Liver (tissue), 9 donors: ENCODE measurements around the gene TLR9. TPM values are rescaled to one million over a fixed set of nuclear protein-coding genes. Genes with fewer than 3 reads are reported as not detected.

Experiments used
- DNase-seq: peaks from one replicate; pipeline ENCODE4 v3.0.0-alpha.2; 2017; ENCODE audit warnings: low spot score
- H3K27ac ChIP-seq, 2 donors: one replicate each; pipeline ENCODE4 v1.7.0; 2013; ENCODE audit warnings: inconsistent platforms in 2 of 2, low read length in 2 of 2, control low read depth in 1 of 2, low read depth in 1 of 2, mild to moderate bottlenecking in 1 of 2
- H3K27me3 ChIP-seq, 4 donors: one replicate each; pipeline versions ENCODE4 v1.6.1 to v1.7.0; 2013; ENCODE audit warnings: low read length in 3 of 4, inconsistent platforms in 1 of 4, mild to moderate bottlenecking in 1 of 4, moderate library complexity in 1 of 4; ENCODE audit not compliant: control insufficient read depth in 4 of 4, insufficient read depth in 4 of 4
- H3K36me3 ChIP-seq, 4 donors: one replicate each; pipeline versions ENCODE4 v1.6.1 to v1.7.0; 2013; ENCODE audit warnings: low read length in 3 of 4, mild to moderate bottlenecking in 3 of 4, low read depth in 1 of 4, moderate library complexity in 1 of 4; ENCODE audit not compliant: control insufficient read depth in 4 of 4, insufficient read depth in 3 of 4
- H3K4me1 ChIP-seq, 4 donors: one replicate each; pipeline versions ENCODE4 v1.6.1 to v1.7.0; 2013; ENCODE audit warnings: low read length in 3 of 4, mild to moderate bottlenecking in 3 of 4, moderate library complexity in 1 of 4; ENCODE audit not compliant: control insufficient read depth in 4 of 4, insufficient read depth in 4 of 4
- H3K4me3 ChIP-seq, 3 donors: one replicate each; pipeline versions ENCODE4 v1.6.1 to v1.7.0; 2013; ENCODE audit warnings: low read length in 3 of 3, control low read depth in 1 of 3, low read depth in 1 of 3, mild to moderate bottlenecking in 1 of 3
- H3K9ac ChIP-seq, 2 donors: one replicate each; pipeline ENCODE4 v1.7.0; 2013; ENCODE audit warnings: low read length in 2 of 2, mild to moderate bottlenecking in 2 of 2, moderate library complexity in 2 of 2, control low read depth in 1 of 2, low read depth in 1 of 2
- H3K9me3 ChIP-seq, 4 donors: one replicate each; pipeline versions ENCODE4 v1.6.1 to v1.7.0; 2013; ENCODE audit warnings: low read length in 3 of 4; ENCODE audit not compliant: control insufficient read depth in 4 of 4
- FOXA1 ChIP-seq: IDR thresholded peaks from 2 replicates; pipeline ENCODE4 v1.6.1; 2016; ENCODE audit warnings: antibody characterized with exemption
- FOXA2 ChIP-seq: IDR thresholded peaks from 2 replicates; pipeline ENCODE4 v1.6.1; 2016; ENCODE audit warnings: antibody characterized with exemption
- GABPA ChIP-seq, 2 donors: IDR thresholded peaks in 1 of 2; conservative IDR thresholded peaks in 1 of 2; 2 replicates each; pipeline ENCODE4 v1.6.1; 2016; ENCODE audit warnings: antibody characterized with exemption in 2 of 2, mild to moderate bottlenecking in 1 of 2, moderate library complexity in 1 of 2
- HNF4A ChIP-seq, 2 donors: conservative IDR thresholded peaks; 2 replicates each; pipeline ENCODE4 v1.6.1; 2016; ENCODE audit warnings: antibody characterized with exemption in 2 of 2, mild to moderate bottlenecking in 2 of 2
- JUND ChIP-seq, 2 donors: IDR thresholded peaks; 2 replicates each; pipeline ENCODE4 v1.6.1; 2016; ENCODE audit warnings: antibody characterized with exemption in 2 of 2
- NR2F2 ChIP-seq: IDR thresholded peaks from 2 replicates; pipeline ENCODE4 v1.6.1; 2016; ENCODE audit warnings: antibody characterized with exemption
- RAD21 ChIP-seq, 2 donors: IDR thresholded peaks; 2 replicates each; pipeline ENCODE4 v1.6.1; 2016; ENCODE audit warnings: antibody characterized with exemption in 2 of 2, mild to moderate bottlenecking in 2 of 2
- RXRA ChIP-seq, 2 donors: IDR thresholded peaks; 2 replicates each; pipeline ENCODE4 v1.6.1; 2017 to 2018; ENCODE audit warnings: antibody characterized with exemption in 2 of 2, mild to moderate bottlenecking in 1 of 2
- SP1 ChIP-seq: IDR thresholded peaks from 2 replicates; pipeline ENCODE4 v1.6.1; 2018; ENCODE audit warnings: antibody characterized with exemption, mild to moderate bottlenecking
- TAF1 ChIP-seq: conservative IDR thresholded peaks from 2 replicates; pipeline ENCODE4 v1.6.1; 2016; ENCODE audit warnings: antibody characterized with exemption, mild to moderate bottlenecking
- YY1 ChIP-seq: IDR thresholded peaks from 2 replicates; pipeline ENCODE4 v1.6.1; 2016; ENCODE audit warnings: antibody characterized with exemption, mild to moderate bottlenecking
- WGBS: extraction: QIAGEN DNeasy Blood & Tissue Kit; methylation state at CpG from one replicate; pipeline ENCODE4 v1.1.7; 2013; 5-methylcytosine and 5-hydroxymethylcytosine counted together
- polyA plus RNA-seq, 2 donors: library from polyadenylated mRNA; stranded (reverse) in 1 of 2; unstranded in 1 of 2; fragments of 200-250 nt in 1 of 2; fragments of >200 nt in 1 of 2; fragmentation: Nextera tagmentation in 1 of 2; extraction: Ambion mirVana in 1 of 2; gene quantifications; one replicate each; pipeline versions ENCODE4 v1.2.1 to v1.2.3, GENCODE V29; 2013 to 2015
- total RNA-seq, 2 donors: library from RNA; depleted of rRNA; stranded (reverse); fragments of >200 nt; gene quantifications; one replicate each; pipeline ENCODE4 v1.2.3, GENCODE V29; 2014
- TF ChIP-seq, protein P1 (sequence below): IDR thresholded peaks from 2 replicates; pipeline ENCODE4 v1.6.1; 2016; ENCODE audit warnings: antibody characterized with exemption, mild to moderate bottlenecking
- TF ChIP-seq, protein P2 (sequence below): IDR thresholded peaks from 2 replicates; pipeline ENCODE4 v1.6.1; 2016; ENCODE audit warnings: antibody characterized with exemption
- TF ChIP-seq, protein P3 (sequence below): fragments of 150-350 bp; IDR thresholded peaks from 2 replicates; pipeline ENCODE4 v1.5.1; 2017; ENCODE audit warnings: improper control_type of control experiment, low read depth, low read length; ENCODE audit not compliant: missing input control
- TF ChIP-seq, protein P4 (sequence below): IDR thresholded peaks from 2 replicates; pipeline ENCODE4 v1.6.1; 2016; ENCODE audit warnings: antibody characterized with exemption
- donor health status: healthy.
- donor health status: healthy.
- donor health status: healthy.
- donor health status: healthy.
- donor health status: healthy.

The TLR9 gene
- total and polyA plus RNA-seq, 4 donors: 0.02 TPM; not detected in 3

DNA sequence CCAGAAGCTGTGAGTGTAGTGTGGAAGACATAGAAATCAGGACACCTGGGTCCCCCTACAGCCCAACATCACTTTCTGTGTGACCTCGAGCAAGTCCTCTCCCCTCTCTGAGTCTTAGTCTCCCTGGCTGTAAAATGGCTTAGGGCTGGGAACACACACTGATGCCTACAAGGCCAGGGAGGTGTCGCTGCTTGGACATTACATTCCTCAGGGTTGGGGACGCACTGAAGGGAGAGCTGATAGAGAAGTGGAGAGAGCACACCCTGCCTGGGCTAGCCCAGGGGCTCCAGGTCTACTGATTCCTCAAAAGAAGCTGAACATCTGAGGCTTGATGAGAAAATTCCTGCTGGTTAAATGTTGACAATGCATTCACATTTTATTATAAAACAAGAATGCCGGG, 33.8 kb downstream of the TLR9 start:
- Histone ChIP-seq H3K27me3 (no peaks in the 10 kb centered on the region), H3K4me3 (no peak overlapping the region), H3K4me1 (peaks cover 4 to 26% (median 15%) of the 10 kb centered on the region in 4 donors), H3K9me3 (no peaks in the 10 kb centered on the region), H3K36me3 (no peaks in the 10 kb centered on the region), H3K27ac (no peak overlapping the region), H3K9ac (no peak overlapping the region)
- 93% methylated on average over 4 of the region's 4 CpGs for WGBS
- TF ChIP-seq YY1 (no peak), TAF1 (no peak), HNF4A (conservative IDR thresholded peaks at IDR 0.05) (no peak), GABPA (IDR thresholded peaks at IDR 0.05 in 1 of 2, conservative IDR thresholded peaks at IDR 0.05 in 1 of 2) (no peak)
- TF ChIP-seq, protein P1, sequence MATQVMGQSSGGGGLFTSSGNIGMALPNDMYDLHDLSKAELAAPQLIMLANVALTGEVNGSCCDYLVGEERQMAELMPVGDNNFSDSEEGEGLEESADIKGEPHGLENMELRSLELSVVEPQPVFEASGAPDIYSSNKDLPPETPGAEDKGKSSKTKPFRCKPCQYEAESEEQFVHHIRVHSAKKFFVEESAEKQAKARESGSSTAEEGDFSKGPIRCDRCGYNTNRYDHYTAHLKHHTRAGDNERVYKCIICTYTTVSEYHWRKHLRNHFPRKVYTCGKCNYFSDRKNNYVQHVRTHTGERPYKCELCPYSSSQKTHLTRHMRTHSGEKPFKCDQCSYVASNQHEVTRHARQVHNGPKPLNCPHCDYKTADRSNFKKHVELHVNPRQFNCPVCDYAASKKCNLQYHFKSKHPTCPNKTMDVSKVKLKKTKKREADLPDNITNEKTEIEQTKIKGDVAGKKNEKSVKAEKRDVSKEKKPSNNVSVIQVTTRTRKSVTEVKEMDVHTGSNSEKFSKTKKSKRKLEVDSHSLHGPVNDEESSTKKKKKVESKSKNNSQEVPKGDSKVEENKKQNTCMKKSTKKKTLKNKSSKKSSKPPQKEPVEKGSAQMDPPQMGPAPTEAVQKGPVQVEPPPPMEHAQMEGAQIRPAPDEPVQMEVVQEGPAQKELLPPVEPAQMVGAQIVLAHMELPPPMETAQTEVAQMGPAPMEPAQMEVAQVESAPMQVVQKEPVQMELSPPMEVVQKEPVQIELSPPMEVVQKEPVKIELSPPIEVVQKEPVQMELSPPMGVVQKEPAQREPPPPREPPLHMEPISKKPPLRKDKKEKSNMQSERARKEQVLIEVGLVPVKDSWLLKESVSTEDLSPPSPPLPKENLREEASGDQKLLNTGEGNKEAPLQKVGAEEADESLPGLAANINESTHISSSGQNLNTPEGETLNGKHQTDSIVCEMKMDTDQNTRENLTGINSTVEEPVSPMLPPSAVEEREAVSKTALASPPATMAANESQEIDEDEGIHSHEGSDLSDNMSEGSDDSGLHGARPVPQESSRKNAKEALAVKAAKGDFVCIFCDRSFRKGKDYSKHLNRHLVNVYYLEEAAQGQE: no peak
- DNase-seq: no peak

DNA sequence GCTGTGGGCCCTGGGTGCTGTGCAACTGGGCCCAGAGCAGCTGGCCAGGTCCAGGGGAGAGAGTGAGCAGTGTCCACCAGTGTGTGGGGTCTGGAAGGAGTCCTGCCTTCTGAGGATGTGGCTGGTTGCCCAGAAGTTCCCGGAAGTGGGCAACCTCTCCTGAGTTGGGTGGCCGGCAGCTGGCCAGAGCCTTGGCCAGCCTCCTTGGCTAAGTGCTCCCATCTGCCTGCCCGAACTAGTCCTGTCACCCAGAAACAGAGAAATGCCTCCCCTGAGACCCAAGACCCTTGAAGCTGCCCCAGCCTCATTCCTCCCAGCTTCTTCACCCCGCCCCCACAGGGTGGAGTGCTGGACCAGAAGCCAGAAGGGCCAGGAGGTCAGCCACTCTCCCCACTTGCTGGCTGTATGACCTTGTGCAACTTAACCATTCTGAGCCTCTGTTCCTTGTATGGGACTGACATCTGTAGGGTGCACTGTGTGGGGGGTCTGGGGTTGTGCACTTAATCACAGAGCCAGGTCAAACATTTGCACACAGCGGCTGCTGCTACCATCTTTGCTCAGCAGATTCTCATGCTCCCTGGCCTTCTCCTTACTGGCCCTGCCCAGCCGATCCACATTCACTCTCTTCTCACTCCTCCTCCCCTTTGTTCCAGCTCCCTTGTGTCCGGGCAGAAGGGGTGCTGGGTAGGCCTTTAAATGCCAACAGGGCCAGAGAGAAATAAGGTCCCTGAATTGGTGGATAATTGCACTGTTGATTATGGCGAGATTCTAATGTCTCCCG, 35.0 kb downstream of the TLR9 start:
- H3K27me3 ChIP-seq: no peaks in the 10 kb centered on the region
- no peaks in the 10 kb centered on the region for H3K9me3 ChIP-seq
- WGBS: 86% methylated on average over 9 of the region's 9 CpGs
- TF ChIP-seq HNF4A (conservative IDR thresholded peaks at IDR 0.05) (no peak), NR2F2 (peak; percentile 77)
- H3K36me3 ChIP-seq: no peaks in the 10 kb centered on the region
- H3K9ac ChIP-seq: no peak overlapping the region
- no peak for DNase-seq
- peaks cover 4 to 28% (median 16%) of the 10 kb centered on the region in 4 donors for H3K4me1 ChIP-seq
- H3K4me3 ChIP-seq: no peak overlapping the region
- no peak overlapping the region for H3K27ac ChIP-seq

DNA sequence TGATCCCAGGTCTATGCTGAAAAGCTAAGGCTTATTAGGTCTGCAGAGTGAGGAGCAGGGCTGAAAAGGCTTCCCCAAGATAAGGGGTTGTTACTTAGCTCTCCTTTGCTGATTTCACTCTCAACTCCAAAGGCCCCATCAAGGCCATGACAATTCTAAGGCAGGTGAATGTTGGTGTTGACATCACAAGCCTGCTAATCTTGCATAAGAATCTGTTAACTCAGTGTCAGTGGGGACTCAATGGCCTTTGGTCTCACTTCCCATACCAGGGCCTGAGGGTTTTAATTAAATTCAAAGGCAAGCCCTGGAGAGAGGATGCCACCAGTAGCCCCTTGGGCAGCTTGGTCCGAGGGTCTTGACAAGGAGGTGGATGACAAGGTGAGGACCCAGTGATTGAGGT, 36.9 kb downstream of the TLR9 start:
- H3K27ac ChIP-seq: peak overlapping the region; percentile 47 to 74
- no peak for DNase-seq
- TF ChIP-seq SP1 (no peak), TAF1 (no peak), FOXA2 (peak; percentile 6), JUND (IDR thresholded peaks at IDR 0.05) (peak in 1 of 2 donors; percentile 10), FOXA1 (no peak), RAD21 (IDR thresholded peaks at IDR 0.05) (no peak), NR2F2 (no peak), RXRA (IDR thresholded peaks at IDR 0.05) (no peak)
- TF ChIP-seq, protein P2, sequence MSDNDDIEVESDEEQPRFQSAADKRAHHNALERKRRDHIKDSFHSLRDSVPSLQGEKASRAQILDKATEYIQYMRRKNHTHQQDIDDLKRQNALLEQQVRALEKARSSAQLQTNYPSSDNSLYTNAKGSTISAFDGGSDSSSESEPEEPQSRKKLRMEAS: no peak
- TF ChIP-seq, protein P1: no peak
- TF ChIP-seq, protein P3, sequence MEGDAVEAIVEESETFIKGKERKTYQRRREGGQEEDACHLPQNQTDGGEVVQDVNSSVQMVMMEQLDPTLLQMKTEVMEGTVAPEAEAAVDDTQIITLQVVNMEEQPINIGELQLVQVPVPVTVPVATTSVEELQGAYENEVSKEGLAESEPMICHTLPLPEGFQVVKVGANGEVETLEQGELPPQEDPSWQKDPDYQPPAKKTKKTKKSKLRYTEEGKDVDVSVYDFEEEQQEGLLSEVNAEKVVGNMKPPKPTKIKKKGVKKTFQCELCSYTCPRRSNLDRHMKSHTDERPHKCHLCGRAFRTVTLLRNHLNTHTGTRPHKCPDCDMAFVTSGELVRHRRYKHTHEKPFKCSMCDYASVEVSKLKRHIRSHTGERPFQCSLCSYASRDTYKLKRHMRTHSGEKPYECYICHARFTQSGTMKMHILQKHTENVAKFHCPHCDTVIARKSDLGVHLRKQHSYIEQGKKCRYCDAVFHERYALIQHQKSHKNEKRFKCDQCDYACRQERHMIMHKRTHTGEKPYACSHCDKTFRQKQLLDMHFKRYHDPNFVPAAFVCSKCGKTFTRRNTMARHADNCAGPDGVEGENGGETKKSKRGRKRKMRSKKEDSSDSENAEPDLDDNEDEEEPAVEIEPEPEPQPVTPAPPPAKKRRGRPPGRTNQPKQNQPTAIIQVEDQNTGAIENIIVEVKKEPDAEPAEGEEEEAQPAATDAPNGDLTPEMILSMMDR: no peak
- TF ChIP-seq, protein P4, sequence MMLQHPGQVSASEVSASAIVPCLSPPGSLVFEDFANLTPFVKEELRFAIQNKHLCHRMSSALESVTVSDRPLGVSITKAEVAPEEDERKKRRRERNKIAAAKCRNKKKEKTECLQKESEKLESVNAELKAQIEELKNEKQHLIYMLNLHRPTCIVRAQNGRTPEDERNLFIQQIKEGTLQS: no peak

More for the DNA sequence above, 36.9 kb downstream of the TLR9 start:
- no peaks in the 10 kb centered on the region for H3K9me3 ChIP-seq
- no peaks in the 10 kb centered on the region for H3K27me3 ChIP-seq
- no peak overlapping the region for H3K4me3 ChIP-seq
- H3K9ac ChIP-seq: no peak overlapping the region
- 91% methylated on average over 1 of the region's 1 CpG for WGBS
- H3K36me3 ChIP-seq: no peaks in the 10 kb centered on the region
- H3K4me1 ChIP-seq: peaks cover 4 to 31% (median 19%) of the 10 kb centered on the region in 4 donors
